Ovary (tissue), 9 donors: ENCODE results near the gene FYCO1. TPM values are rescaled to one million over a fixed set of nuclear protein-coding genes. Genes with fewer than 3 reads are reported as not detected.

Experiments
- DNase-seq, 5 donors: peaks; one replicate each; pipeline ENCODE4 v3.0.0-alpha.2; 2019 to 2020
- H3K27ac ChIP-seq, 2 donors: fragments of 200-600 bp; one replicate each; pipeline versions ENCODE4 v1.5.1 to v1.8.0; 2019 to 2022
- H3K27me3 ChIP-seq: fragments of 200-600 bp; one replicate; pipeline ENCODE4 v1.8.0; 2022
- H3K36me3 ChIP-seq: fragments of 200-600 bp; sonication (generic); one replicate; pipeline ENCODE4 v1.5.1; 2019
- H3K4me1 ChIP-seq: one replicate; pipeline ENCODE4 v1.8.1; 2013; ENCODE audit warnings: mild to moderate bottlenecking, moderate library complexity; ENCODE audit not compliant: insufficient read depth
- H3K4me3 ChIP-seq: fragments of 200-600 bp; sonication (generic); one replicate; pipeline ENCODE4 v1.5.1; 2017
- H3K9me3 ChIP-seq, 2 donors: fragments of 200-600 bp in 1 of 2; sonication (generic) in 1 of 2; one replicate each; pipeline versions ENCODE4 v1.5.1 to v1.8.1; 2013 to 2019; ENCODE audit warnings: mild to moderate bottlenecking in 1 of 2, moderate library complexity in 1 of 2
- CTCF ChIP-seq, 3 donors: fragments of 450-650 bp in 2 of 3; fragments of 200-600 bp in 1 of 3; IDR thresholded peaks; one replicate each; pipeline versions ENCODE4 v1.5.1 to v1.8.0; 2016 to 2022; ENCODE audit warnings: antibody characterized with exemption in 3 of 3, mild to moderate bottlenecking in 1 of 3
- EP300 ChIP-seq: sonication (generic); formaldehyde crosslinking; IDR thresholded peaks from one replicate; pipeline ENCODE4 v1.6.1; 2017; ENCODE audit warnings: antibody characterized with exemption
- POLR2A ChIP-seq: fragments of 450-650 bp; IDR thresholded peaks from one replicate; pipeline ENCODE4 v1.6.1; 2017; ENCODE audit warnings: antibody characterized with exemption, mild to moderate bottlenecking, moderate library complexity
- WGBS, 3 donors: extraction: QIAGEN DNeasy Blood & Tissue Kit in 1 of 3; methylation state at CpG; one replicate each; pipeline versions ENCODE4 v1.1.5 to v1.1.7; 2013 to 2017; 5-methylcytosine and 5-hydroxymethylcytosine counted together
- intact Hi-C, 4 donors: fragments of 100-400 bp; cut with DNase I; formaldehyde crosslinking; loops; one replicate each; pipeline versions ENCODE4 v1.11.0 to v1.15.1; 2022 to 2023
- polyA plus RNA-seq, 2 donors: library from polyadenylated mRNA; stranded (reverse); fragments of 200-250 nt in 1 of 2; fragments of 350-450 nt in 1 of 2; fragmentation: Illumina TruSeq in 1 of 2; extraction: RNeasy Lipid Tissue Mini Kit (QIAGEN cat#74804) in 1 of 2; gene quantifications; one replicate each; pipeline ENCODE4 v1.2.3, GENCODE V29; 2013 to 2014
- total RNA-seq, 7 donors: library from RNA; depleted of rRNA in 2 of 7; stranded (reverse); fragments of >200 nt in 2 of 7; fragmentation: NEBNext Ultra II Directional in 3 of 7; extraction: Animal tissue kit (Norgen Biotek cat#: 25700) in 3 of 7; gene quantifications; one replicate each; pipeline versions ENCODE4 v1.1.0 to v1.2.4, GENCODE V29; 2016 to 2023
- donor health status: DM: no; HTN: no; CAD: no; lungs with moderate emphysema.
- donor health status: DM: no; HTN: no; CAD: no.
- donor health status: Bipolar disorder and iron deficiency.
- donor health status: DM: yes; HTN: yes; CAD: no.
- donor health status: DM: no; HTN: no; CAD: no.
- donor health status: DM: yes; HTN: yes; CAD: no.

FYCO1 gene
- total and polyA plus RNA-seq, 9 donors = 30.2 to 81.0 (median 52.8) TPM

DNA sequence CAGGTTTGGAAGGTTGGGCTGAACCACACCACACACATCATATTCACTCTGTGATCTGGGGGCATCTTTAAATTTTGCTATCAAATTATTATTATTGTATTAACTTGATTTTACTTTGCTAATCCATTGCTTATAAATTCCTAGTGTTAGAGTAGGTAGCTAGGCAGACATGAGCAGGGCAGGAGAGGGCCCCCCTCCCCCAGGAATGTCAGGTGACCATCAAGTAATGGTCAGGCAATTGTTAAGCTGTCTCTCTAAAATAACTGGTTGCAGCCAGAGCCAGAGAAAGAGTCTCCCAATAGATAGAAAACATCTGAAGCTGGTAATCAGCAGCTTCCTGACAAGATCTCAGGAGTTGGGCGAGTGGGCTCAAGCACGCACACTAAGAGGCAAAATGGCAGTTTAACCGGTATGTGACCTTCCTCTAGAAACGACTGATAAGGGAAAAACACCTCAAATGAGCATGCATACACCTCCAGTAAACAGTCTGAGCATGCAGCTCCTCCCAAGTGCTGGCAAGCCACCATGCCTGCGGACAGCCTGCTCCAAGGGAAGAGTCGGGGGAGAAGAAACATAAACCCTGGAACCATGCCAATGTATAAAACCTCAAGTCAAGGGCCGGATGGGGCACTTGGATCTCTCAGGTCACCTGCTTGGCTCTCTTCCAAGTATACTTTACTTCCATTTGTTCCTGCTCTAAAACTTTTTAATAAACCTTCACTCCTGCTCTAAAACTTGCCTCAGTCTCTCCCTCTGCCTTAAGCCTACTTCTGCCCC is 55.4 kb downstream of the FYCO1 start:
- Histone ChIP-seq H3K27me3 (no peaks in the 10 kb centered on the region), H3K4me3 (no peak overlapping the region), H3K27ac (no peak overlapping the region), H3K36me3 (no peaks in the 10 kb centered on the region), H3K4me1 (peaks cover 4% of the 10 kb centered on the region), H3K9me3 (no peaks in the 10 kb centered on the region)
- 72 to 75% (median 75%) methylated on average over 7 of the region's 7 CpGs for WGBS, 3 donors
- intact Hi-C loops = no loop called here
- DNase-seq = no peak
- TF ChIP-seq EP300 (no peak), POLR2A (no peak), CTCF (IDR thresholded peaks at IDR 0.05) (no peak)

- Histone ChIP-seq H3K36me3 (no peaks in the 10 kb centered on the region), H3K4me1 (peaks cover 4% of the 10 kb centered on the region), H3K4me3 (no peak overlapping the region), H3K27ac (no peak overlapping the region), H3K27me3 (no peaks in the 10 kb centered on the region), H3K9me3 (no peaks in the 10 kb centered on the region)
- 49 to 54% (median 50%) methylated on average over 5 of the region's 5 CpGs for WGBS, 3 donors
- TF ChIP-seq EP300 (no peak), CTCF (IDR thresholded peaks at IDR 0.05) (no peak), POLR2A (no peak)
- intact Hi-C loops = loop anchor here (2.0 to 5.0 kb wide), 2 partner anchors 138 to 139 kb away; no protein-coding TSS in a partner anchor
- no peak for DNase-seq
These were observed 56.3 kb downstream of the FYCO1 start for GRCh38 chr3:45939341-45939771.

DNA sequence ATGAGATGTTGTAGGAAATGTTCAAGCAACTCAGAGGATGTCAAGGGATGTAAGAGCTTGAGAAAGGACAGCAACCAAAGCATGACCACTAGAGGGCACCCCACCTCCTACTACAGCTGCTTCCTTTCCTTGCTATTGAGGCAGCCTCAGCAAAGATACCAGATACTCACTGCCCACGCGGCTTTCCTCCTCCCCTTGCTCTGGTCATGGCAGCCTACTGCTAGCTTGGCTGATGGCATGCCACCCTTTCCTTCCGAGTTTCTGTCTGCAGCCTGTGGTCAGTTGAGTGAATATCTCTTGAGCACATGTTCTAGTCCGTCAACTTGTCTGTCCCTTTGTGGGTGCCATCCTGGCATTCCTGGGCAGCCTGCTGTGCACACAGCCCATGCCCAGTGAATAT is 56.8 kb downstream of the FYCO1 start:
- no peaks in the 10 kb centered on the region for H3K36me3 ChIP-seq
- WGBS, 3 donors = 7 to 27% (median 17%) methylated on average over 4 of the region's 4 CpGs
- H3K9me3 ChIP-seq = no peaks in the 10 kb centered on the region
- H3K4me3 ChIP-seq = no peak overlapping the region
- peaks cover 4% of the 10 kb centered on the region for H3K4me1 ChIP-seq
- intact Hi-C loops = loop anchor here (2.0 to 5.0 kb wide), 2 partner anchors 138 to 140 kb away; no protein-coding TSS in a partner anchor
- TF ChIP-seq CTCF (IDR thresholded peaks at IDR 0.05) = peak; percentile 60 to 88 (median 86)
- TF ChIP-seq POLR2A = no peak
- H3K27ac ChIP-seq = no peak overlapping the region
- peak; percentile 78 to 89 (median 83) for DNase-seq
- H3K27me3 ChIP-seq = no peaks in the 10 kb centered on the region

GRCh38 chr3:45938043-45938435 is 57.6 kb downstream of the FYCO1 start:
- H3K27me3 ChIP-seq = no peaks in the 10 kb centered on the region
- H3K27ac ChIP-seq = no peak overlapping the region
- H3K36me3 ChIP-seq = no peaks in the 10 kb centered on the region
- peaks cover 4% of the 10 kb centered on the region for H3K4me1 ChIP-seq
- no peak for DNase-seq
- no peaks in the 10 kb centered on the region for H3K9me3 ChIP-seq
- 93 to 95% (median 94%) methylated on average over 4 of the region's 4 CpGs for WGBS, 3 donors
- intact Hi-C loops = loop anchor here (2.0 to 5.0 kb wide), 2 partner anchors 139 to 141 kb away; no protein-coding TSS in a partner anchor
- H3K4me3 ChIP-seq = no peak overlapping the region
- no peak for TF ChIP-seq EP300
- no peak for TF ChIP-seq POLR2A
- TF ChIP-seq CTCF (IDR thresholded peaks at IDR 0.05) = no peak
